Duodenal mucosa (tissue), 2 donors: ENCODE results near the gene MIEF1.

Source experiments
- H3K27ac ChIP-seq: one replicate; pipeline ENCODE4 v1.7.0; 2013; ENCODE audit warnings: low read depth, low read length
- H3K27me3 ChIP-seq, 2 donors: one replicate each; pipeline ENCODE4 v1.7.0; 2013; ENCODE audit warnings: low read length in 2 of 2, control low read depth in 1 of 2; ENCODE audit not compliant: insufficient read depth in 2 of 2, control insufficient read depth in 1 of 2
- H3K36me3 ChIP-seq, 2 donors: one replicate each; pipeline ENCODE4 v1.7.0; 2013; ENCODE audit warnings: low read length in 2 of 2, control low read depth in 1 of 2; ENCODE audit not compliant: insufficient read depth in 2 of 2, control insufficient read depth in 1 of 2
- H3K4me1 ChIP-seq, 2 donors: one replicate each; pipeline ENCODE4 v1.7.0; 2013; ENCODE audit warnings: low read length in 2 of 2, control low read depth in 1 of 2; ENCODE audit not compliant: insufficient read depth in 2 of 2, control insufficient read depth in 1 of 2
- H3K4me3 ChIP-seq, 2 donors: one replicate each; pipeline ENCODE4 v1.7.0; 2013; ENCODE audit warnings: low read length in 2 of 2, low read depth in 1 of 2
- H3K9ac ChIP-seq, 2 donors: one replicate each; pipeline ENCODE4 v1.7.0; 2013; ENCODE audit warnings: low read length in 2 of 2, low read depth in 1 of 2
- H3K9me3 ChIP-seq, 2 donors: one replicate each; pipeline ENCODE4 v1.7.0; 2013; ENCODE audit warnings: low read length in 2 of 2, control low read depth in 1 of 2; ENCODE audit not compliant: control insufficient read depth in 1 of 2

Gene MIEF1

GRCh38 chr22:39511226-39511625 lies 9.1 kb downstream of the MIEF1 start:
- Histone ChIP-seq H3K4me1 (peaks cover 0 to 8% of the 10 kb centered on the region in 2 donors), H3K4me3 (no peak overlapping the region), H3K27ac (no peak overlapping the region), H3K9ac (no peak overlapping the region), H3K36me3 (peaks cover 69 to 95% of the 10 kb centered on the region in 2 donors), H3K27me3 (no peaks in the 10 kb centered on the region), H3K9me3 (no peaks in the 10 kb centered on the region)

GRCh38 chr22:39512026-39512425 lies 9.9 kb downstream of the MIEF1 start:
- Histone ChIP-seq H3K9ac (no peak overlapping the region), H3K9me3 (no peaks in the 10 kb centered on the region), H3K36me3 (peaks cover 61 to 89% of the 10 kb centered on the region in 2 donors), H3K4me1 (peaks cover 0 to 8% of the 10 kb centered on the region in 2 donors), H3K4me3 (no peak overlapping the region), H3K27me3 (no peaks in the 10 kb centered on the region), H3K27ac (no peak overlapping the region)

GRCh38 chr22:39513791-39514190 lies 11.7 kb downstream of the MIEF1 start:
- Histone ChIP-seq H3K4me1 (peaks cover 7 to 9% of the 10 kb centered on the region in 2 donors), H3K27me3 (no peaks in the 10 kb centered on the region), H3K27ac (no peak overlapping the region), H3K4me3 (no peak overlapping the region), H3K9me3 (no peaks in the 10 kb centered on the region), H3K9ac (no peak overlapping the region), H3K36me3 (peaks cover 50 to 77% of the 10 kb centered on the region in 2 donors)

GRCh38 chr22:39514373-39514973 lies 12.4 kb downstream of the MIEF1 start:
- Histone ChIP-seq H3K4me1 (peaks cover 12 to 15% of the 10 kb centered on the region in 2 donors), H3K4me3 (no peak overlapping the region), H3K9me3 (no peaks in the 10 kb centered on the region), H3K36me3 (peaks cover 49 to 70% of the 10 kb centered on the region in 2 donors), H3K9ac (no peak overlapping the region), H3K27me3 (no peaks in the 10 kb centered on the region), H3K27ac (no peak overlapping the region)

GRCh38 chr22:39515266-39516050 lies 13.4 kb downstream of the MIEF1 start:
- H3K9me3 ChIP-seq, result no peaks in the 10 kb centered on the region
- peaks cover 12 to 16% of the 10 kb centered on the region in 2 donors for H3K4me1 ChIP-seq
- peaks cover 45 to 63% of the 10 kb centered on the region in 2 donors for H3K36me3 ChIP-seq
- no peaks in the 10 kb centered on the region for H3K27me3 ChIP-seq
- H3K27ac ChIP-seq, result no peak overlapping the region
- no peak overlapping the region for H3K4me3 ChIP-seq
- no peak overlapping the region for H3K9ac ChIP-seq

GRCh38 chr22:39517470-39517869 lies 15.4 kb downstream of the MIEF1 start:
- peaks cover 35 to 58% of the 10 kb centered on the region in 2 donors for H3K36me3 ChIP-seq
- H3K27ac ChIP-seq, result no peak overlapping the region
- no peaks in the 10 kb centered on the region for H3K27me3 ChIP-seq
- H3K9ac ChIP-seq, result no peak overlapping the region
- H3K4me3 ChIP-seq, result no peak overlapping the region
- no peaks in the 10 kb centered on the region for H3K9me3 ChIP-seq
- peaks cover 13 to 28% of the 10 kb centered on the region in 2 donors for H3K4me1 ChIP-seq

GRCh38 chr22:39518144-39518786 lies 16.2 kb downstream of the MIEF1 start:
- H3K9ac ChIP-seq, result peak overlapping the region in 1 of 2 donors; percentile 96
- no peaks in the 10 kb centered on the region for H3K27me3 ChIP-seq
- peaks cover 21 to 36% of the 10 kb centered on the region in 2 donors for H3K4me1 ChIP-seq
- H3K27ac ChIP-seq, result no peak overlapping the region
- peaks cover 41 to 59% of the 10 kb centered on the region in 2 donors for H3K36me3 ChIP-seq
- H3K9me3 ChIP-seq, result no peaks in the 10 kb centered on the region
- H3K4me3 ChIP-seq, result peak overlapping the region in 1 of 2 donors; percentile 94

- Histone ChIP-seq H3K4me1 (peaks cover 23 to 38% of the 10 kb centered on the region in 2 donors), H3K36me3 (peaks cover 36 to 56% of the 10 kb centered on the region in 2 donors)
Measured at GRCh38 chr22:39518996-39519680, 17.0 kb downstream of the MIEF1 start.

GRCh38 chr22:39519681-39520225 lies 17.7 kb downstream of the MIEF1 start:
- peaks cover 34 to 56% of the 10 kb centered on the region in 2 donors for H3K36me3 ChIP-seq
- peak overlapping the region; percentile 90 to 96 for H3K9ac ChIP-seq
- H3K9me3 ChIP-seq, result no peaks in the 10 kb centered on the region
- peak overlapping the region; percentile 93 to 94 for H3K4me3 ChIP-seq
- H3K4me1 ChIP-seq, result peaks cover 23 to 41% of the 10 kb centered on the region in 2 donors
- H3K27ac ChIP-seq, result peak overlapping the region; percentile 99
- H3K27me3 ChIP-seq, result no peaks in the 10 kb centered on the region

More at GRCh38 chr22:39518996-39519680, 17.0 kb downstream of the MIEF1 start:
- Histone ChIP-seq H3K4me3 (peak overlapping the region; percentile 93 to 94), H3K27me3 (no peaks in the 10 kb centered on the region), H3K9ac (peak overlapping the region; percentile 90 to 96), H3K27ac (peak overlapping the region; percentile 99), H3K9me3 (no peaks in the 10 kb centered on the region)
